DOHH2 (cell line): Measurements from ENCODE around the gene PPAT.

Experiments used
- CTCF ChIP-seq: fragments of 200-600 bp; sonication (generic); IDR thresholded peaks from one replicate; pipeline ENCODE4 v1.5.1; 2014; ENCODE audit warnings: antibody characterized with exemption, mild to moderate bottlenecking, low read depth, low read length; ENCODE audit not compliant: poor library complexity, severe bottlenecking
- EZH2phosphoT487 ChIP-seq: fragments of 200-600 bp; sonication (generic); IDR thresholded peaks from 2 replicates; pipeline ENCODE4 v1.6.1; 2017; ENCODE audit warnings: borderline replicate concordance, mild to moderate bottlenecking, antibody characterized with exemption, low read length, moderate library complexity, mixed read lengths

- TF ChIP-seq CTCF (peak; percentile 74), EZH2phosphoT487 (no peak)
Observed at GRCh38 chr4:56424697-56425514, 10.5 kb downstream of the PPAT start.
